Fibroblast of peridontal ligament (primary cell): ENCODE results near the gene ADGRD1.
"Not testable (repeated sequence)": the region's sequence is repeated elsewhere in the genome, so short reads cannot be mapped to it uniquely, and the experiment has no call there.

ENCODE experiments used
- DNase-seq: peaks from one replicate; pipeline ENCODE4 v3.0.0-alpha.2; 2010; ENCODE audit errors: extremely low read depth

ADGRD1 gene

DNA sequence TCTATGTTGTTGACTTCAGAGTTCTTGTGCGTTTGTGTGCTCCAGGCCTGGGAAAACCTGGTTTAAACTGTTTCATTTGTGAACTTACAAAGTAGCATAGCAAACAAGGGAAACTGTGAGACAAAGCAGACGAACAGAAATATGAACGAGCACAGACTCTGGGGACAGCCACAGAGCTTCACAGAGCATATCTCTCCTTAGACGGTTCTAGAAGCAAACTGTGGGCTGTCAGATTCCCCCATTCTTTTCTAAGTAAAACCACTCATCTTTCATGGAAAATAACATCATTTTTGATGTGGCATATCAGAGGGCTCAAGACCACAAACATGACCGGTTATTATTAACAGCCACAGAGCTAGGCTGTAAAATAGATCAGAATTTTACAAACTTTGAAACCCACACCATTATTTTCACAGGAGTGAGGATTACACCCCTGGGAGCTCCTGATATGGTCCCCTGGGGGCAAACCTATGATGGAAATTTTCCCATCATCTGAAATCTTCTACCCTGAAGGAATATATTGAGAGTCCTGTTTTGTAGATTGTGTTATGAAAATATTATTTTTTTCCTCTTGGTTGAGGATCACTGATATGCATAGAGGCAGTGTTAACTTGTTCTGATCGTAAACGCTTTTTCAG lies 102.0 kb downstream of the ADGRD1 start:
- no peak for DNase-seq

DNA sequence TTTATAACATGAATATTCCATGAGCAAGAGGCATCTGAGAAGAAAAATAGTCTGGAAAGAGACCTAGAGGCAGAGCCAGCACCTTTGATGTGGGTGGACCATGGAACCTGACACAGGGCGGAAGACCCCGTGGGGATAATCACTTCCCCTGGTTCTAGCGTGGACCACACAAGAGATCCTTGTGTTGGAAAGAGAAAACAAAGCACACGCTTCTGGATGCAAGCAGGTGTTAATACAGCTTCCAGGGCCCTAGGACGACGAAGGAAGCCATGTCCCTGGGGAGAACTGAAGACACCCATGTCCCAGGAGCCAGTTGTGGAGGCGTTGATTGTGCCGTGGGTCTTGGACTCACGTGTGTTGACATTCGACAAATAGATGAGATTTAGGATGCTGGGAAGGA lies 102.9 kb downstream of the ADGRD1 start:
- DNase-seq, result no peak

DNA sequence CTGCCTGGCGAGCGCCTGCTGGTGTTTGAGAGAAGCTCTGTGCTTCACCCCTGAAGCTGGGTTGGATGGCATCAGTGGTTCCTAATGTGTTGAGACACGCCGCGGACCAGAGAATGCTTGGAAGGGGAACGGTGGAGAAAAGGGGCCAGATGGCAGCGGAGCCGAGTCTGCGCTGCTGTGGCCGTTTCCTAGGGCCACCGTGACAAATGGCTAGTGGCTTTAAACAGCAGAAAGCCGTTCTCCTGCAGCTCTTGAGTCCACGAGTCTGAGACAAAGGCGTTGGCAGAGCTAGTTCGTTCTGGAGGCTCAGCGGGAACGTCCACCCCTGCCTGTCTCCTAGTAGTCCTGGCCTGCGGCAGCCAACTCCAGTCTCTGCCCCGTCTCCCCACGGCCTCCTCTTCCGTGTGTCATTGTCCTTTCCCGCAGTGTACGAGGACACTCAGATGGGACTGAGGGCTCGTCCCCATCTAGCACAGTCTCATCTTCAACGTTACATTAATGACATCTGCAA lies 103.6 kb downstream of the ADGRD1 start:
- no peak for DNase-seq

DNA sequence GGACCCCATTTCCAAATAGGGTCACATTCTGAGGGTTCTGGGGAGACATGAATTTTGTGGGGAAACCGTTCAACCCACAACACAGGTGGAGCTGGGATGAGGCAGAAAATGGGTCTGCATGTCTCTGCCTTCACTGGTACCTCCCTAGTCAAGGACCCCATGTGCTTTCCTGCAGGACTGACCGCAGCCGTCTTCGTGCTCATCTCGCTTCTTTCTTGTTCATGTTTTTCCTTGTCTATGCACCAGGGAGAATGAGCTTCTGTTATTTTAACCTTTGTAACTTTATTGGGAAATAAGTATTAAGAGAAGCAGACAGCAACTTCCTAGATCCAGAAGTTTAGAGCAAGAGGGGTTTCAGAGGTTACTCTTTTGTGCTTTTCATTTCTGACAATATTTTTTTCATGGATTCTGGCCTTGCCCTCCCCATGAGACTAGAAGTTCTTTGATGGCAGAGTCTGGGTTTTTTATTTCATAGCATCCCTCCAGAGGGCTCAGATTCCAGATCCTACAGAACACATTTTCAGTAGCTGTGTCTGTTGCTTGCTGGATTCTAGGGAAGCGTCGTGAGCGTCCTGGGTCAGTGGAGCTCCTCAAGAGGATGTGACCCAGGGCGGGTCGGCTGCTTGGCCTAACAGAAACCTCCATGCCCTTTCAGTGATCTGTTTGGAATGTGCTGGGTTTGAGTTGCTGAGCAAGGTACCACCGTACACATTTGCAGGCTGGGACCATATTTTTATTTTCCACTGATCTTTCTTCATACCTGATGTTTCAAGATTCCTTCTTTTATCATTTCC lies 104.2 kb downstream of the ADGRD1 start:
- no peak for DNase-seq

DNA sequence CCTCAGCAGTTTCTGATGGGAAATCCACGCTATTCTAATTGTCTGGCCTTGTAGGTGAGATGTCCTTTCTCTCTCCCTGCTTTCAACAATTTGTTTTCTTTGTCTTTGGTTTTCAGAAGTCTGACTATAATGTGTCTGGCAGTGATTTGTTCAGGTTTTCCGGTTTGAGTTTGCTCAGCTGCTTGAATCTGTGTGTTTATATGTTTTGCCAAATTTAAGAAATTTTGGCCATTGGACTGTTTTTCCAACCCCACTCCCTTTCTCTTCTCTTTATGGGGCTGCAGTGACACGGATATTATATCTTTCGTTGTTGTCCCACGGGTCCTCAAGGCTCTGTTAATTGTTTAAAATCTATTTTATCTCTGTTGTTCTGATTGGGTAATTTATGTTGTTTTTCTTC lies 105.0 kb downstream of the ADGRD1 start:
- no peak for DNase-seq

GRCh38 chr12:131060011-131060703 lies 106.5 kb downstream of the ADGRD1 start:
- no peak for DNase-seq

GRCh38 chr12:131061041-131061806 lies 107.5 kb downstream of the ADGRD1 start:
- no peak for DNase-seq

DNA sequence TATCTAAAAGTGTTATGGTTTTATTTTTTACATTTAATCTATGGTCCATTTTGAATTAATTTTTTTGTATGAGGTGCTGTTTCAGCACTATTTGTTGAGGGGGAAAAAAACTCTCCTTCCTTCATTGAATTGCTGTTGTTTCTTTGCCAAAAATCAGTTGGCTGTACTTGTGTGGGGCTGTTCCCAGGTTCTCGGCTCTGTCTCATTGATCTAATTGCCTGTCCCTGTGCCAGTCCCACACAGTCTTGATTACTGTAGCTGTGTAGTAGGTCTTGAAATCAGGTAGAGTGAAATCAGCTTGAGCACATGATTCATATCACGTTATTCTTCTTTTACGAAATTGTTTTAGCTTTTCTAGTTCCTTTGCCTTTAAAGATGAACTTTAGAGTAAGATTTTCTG lies 109.7 kb downstream of the ADGRD1 start:
- no peak for DNase-seq

DNA sequence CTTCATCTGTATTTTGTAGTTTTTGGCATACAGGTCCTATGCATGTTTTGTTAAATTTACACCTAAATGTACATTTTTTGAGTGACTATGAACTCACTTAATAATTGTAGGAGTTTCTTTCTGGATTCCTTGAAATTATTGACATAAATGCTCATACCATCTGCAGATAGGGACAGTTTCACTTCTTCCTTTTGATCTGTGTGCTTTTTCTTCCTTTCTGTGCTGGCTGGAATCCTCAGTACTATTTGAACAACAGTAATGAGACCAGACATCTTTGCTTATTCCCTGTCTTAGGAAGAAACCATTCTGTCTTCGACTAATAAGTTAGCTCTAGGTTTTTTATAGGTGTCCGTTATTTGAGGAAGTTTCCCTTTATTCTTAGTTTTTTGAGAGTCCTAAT lies 110.3 kb downstream of the ADGRD1 start:
- DNase-seq, result no peak

DNA sequence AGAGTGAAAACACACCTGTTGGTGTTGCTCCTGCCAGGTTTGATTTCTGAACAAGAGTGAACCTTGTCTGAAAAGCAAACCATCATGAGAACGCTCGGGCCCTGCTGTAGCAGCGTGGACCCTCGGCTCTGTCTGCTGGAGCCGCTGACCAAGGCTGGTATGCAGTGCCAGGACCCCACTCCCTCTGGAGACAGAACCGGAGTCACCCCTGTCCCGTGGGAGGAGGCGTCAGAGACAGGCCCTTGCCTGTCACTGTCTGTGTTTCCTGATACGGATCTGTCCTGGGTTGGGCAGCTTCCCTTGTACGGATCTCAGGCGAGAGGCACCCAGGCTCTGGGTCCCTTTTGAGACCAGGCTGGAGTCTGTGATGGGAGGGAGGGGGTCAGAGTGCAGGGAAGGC lies 111.6 kb downstream of the ADGRD1 start:
- no peak for DNase-seq

- no peak for DNase-seq
Observed at GRCh38 chr12:131065801-131066200, 112.1 kb downstream of the ADGRD1 start.

- DNase-seq, result no peak
Observed at GRCh38 chr12:131066207-131066885, 112.6 kb downstream of the ADGRD1 start.

GRCh38 chr12:131066886-131067490 lies 113.3 kb downstream of the ADGRD1 start:
- DNase-seq, result no peak

DNA sequence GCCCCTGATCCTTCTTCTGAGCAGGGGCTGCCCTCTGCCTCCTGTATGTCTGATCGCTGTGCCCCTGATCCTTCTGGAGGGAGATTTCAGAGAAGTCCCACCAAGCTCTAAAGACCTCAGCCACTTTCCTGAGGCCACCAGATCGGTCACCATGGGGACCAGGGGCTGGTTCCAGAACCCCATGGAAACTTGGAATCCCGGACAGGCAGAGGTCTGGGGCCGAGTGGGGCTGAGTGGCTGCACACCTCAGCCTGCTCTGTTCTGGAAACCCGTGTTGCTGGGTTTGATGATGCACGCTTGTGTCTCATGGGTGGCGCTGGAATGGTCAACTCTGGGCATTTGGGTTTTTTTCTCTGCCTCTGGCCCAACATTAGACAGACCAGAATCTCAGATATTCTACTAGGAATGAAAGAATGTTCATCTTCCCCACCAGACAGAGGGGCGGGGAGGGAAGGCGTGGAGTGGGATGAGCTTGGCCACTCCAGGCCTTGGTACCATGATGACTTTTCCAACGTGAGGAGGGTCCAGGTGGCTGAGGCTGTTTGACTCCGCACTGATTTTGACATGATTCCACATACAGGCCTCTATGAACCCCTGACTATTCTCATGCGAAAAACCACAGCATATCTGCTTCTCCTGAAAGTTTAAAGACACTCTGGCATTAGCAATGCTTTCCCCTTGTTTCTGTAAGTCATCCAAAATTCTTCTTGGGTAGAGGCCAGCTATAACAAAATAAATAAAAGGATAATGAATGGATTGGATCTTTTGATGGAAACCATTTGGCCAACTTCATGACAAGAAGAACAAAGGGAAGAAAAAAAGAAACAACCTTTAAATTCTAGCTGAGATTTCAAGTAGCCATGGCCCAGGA lies 114.5 kb downstream of the ADGRD1 start:
- DNase-seq, result no peak

GRCh38 chr12:131068926-131069720 lies 115.4 kb downstream of the ADGRD1 start:
- not testable (repeated sequence) for DNase-seq

GRCh38 chr12:131070136-131070535 lies 116.4 kb downstream of the ADGRD1 start:
- DNase-seq, result not testable (repeated sequence)

- DNase-seq, result not testable (repeated sequence)
Observed at GRCh38 chr12:131070668-131071067, 117.0 kb downstream of the ADGRD1 start.

DNA sequence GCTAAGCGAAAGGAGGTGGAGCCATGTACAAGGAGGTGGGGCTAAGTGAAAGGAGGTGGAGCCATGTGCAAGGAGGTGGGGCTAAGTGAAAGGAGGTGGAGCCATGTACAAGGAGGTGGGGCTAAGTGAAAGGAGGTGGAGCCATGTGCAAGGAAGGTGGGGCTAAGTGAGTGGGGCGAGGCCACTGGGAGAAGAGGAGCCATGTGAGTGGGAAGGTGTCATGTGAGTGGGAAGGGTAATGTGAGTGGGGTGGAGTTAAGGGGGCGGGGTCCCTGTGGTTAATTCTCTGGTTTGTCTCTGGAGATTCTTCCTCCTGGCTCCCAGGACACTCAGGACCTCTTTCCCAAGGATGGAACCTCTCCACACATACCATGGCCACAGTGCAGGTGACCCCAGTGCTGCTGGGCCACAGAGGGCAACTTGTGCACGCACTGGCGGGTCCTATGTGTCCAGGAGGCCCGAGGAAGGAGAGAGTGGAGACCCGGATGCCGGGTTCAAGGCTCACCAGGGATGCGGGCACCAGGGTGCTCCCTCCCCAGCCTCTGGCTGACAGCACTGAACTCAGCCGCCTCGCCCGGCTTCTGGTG lies 117.6 kb downstream of the ADGRD1 start:
- DNase-seq, result not testable (repeated sequence)

DNA sequence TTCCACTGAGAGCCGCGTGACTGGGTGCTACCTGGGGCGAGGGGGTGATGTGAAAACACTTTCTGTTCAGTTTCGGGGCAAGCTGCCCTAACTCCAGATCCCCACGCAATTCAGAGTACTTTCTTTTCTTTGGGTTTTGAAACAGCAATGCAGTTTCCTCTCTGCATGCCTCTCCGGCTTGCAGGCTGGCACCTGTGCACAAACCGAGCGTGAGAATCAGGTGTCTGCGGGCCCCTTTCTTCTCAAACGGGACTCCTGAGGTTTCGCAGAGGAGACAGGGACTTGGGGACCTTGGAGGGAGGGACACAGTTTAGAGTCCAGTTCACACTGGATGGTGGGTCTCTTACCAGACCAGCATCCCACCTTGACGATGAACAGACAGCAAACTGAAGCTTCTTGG lies 118.2 kb downstream of the ADGRD1 start:
- not testable (repeated sequence) for DNase-seq
